Epidermal melanocyte (primary cell): Measurements from ENCODE around the gene SLC8A3.

Experiments used
- DNase-seq: peaks from one replicate; pipeline ENCODE4 v3.0.0; 2011; ENCODE audit warnings: low spot score; ENCODE audit not compliant: insufficient read length

SLC8A3 gene

GRCh38 chr14:70177081-70177800 is 11.5 kb downstream of the SLC8A3 start:
- no peak for DNase-seq

- DNase-seq, result no peak
These were observed 15.2 kb downstream of the SLC8A3 start for GRCh38 chr14:70173569-70173968.

GRCh38 chr14:70171726-70172125 is 17.0 kb downstream of the SLC8A3 start:
- DNase-seq, result no peak

GRCh38 chr14:70170976-70171375 is 17.8 kb downstream of the SLC8A3 start:
- DNase-seq, result no peak

GRCh38 chr14:70168406-70168805 is 20.3 kb downstream of the SLC8A3 start:
- no peak for DNase-seq

GRCh38 chr14:70166530-70167203 is 22.1 kb downstream of the SLC8A3 start:
- no peak for DNase-seq

- DNase-seq, result no peak
These were observed 26.4 kb downstream of the SLC8A3 start for GRCh38 chr14:70162358-70162757.

GRCh38 chr14:70156592-70156991 is 32.2 kb downstream of the SLC8A3 start:
- no peak for DNase-seq

- no peak for DNase-seq
These were observed 36.0 kb downstream of the SLC8A3 start for GRCh38 chr14:70152704-70153103.

GRCh38 chr14:70152081-70152480 is 36.7 kb downstream of the SLC8A3 start:
- no peak for DNase-seq

GRCh38 chr14:70149596-70150165 is 39.1 kb downstream of the SLC8A3 start:
- DNase-seq, result no peak

- DNase-seq, result no peak
These were observed 39.7 kb downstream of the SLC8A3 start for GRCh38 chr14:70148911-70149595.

GRCh38 chr14:70148351-70148750 is 40.4 kb downstream of the SLC8A3 start:
- no peak for DNase-seq

GRCh38 chr14:70144046-70144445 is 44.7 kb downstream of the SLC8A3 start:
- no peak for DNase-seq

GRCh38 chr14:70143306-70143705 is 45.4 kb downstream of the SLC8A3 start:
- DNase-seq, result no peak

- DNase-seq, result no peak
These were observed 48.1 kb downstream of the SLC8A3 start for GRCh38 chr14:70140614-70141013.

GRCh38 chr14:70139384-70139783 is 49.4 kb downstream of the SLC8A3 start:
- no peak for DNase-seq

- DNase-seq, result no peak
These were observed 51.0 kb downstream of the SLC8A3 start for GRCh38 chr14:70137788-70138187.

- no peak for DNase-seq
These were observed 55.3 kb downstream of the SLC8A3 start for GRCh38 chr14:70133461-70133860.

- no peak for DNase-seq
These were observed 58.3 kb downstream of the SLC8A3 start for GRCh38 chr14:70130482-70130881.

- DNase-seq, result no peak
These were observed 61.6 kb downstream of the SLC8A3 start for GRCh38 chr14:70127186-70127585.

GRCh38 chr14:70123796-70124195 is 65.0 kb downstream of the SLC8A3 start:
- no peak for DNase-seq
